H1 (cell line): ENCODE data around the gene CUEDC2. TPM values are rescaled to one million over a fixed set of nuclear protein-coding genes. Genes with fewer than 3 reads are reported as not detected.

ENCODE experiments used
- CTCF ChIA-PET: fragments of 300-600 bp; sonication (Branson Sonifier 250); formaldehyde crosslinking; loops from one replicate; lab custom pipeline; 2021; ENCODE audit not compliant: partially characterized antibody; lab: Charles Lee
- POLR2A ChIA-PET: fragments of 300-600 bp; sonication (Branson Sonifier 250); formaldehyde crosslinking; loops from one replicate; lab custom pipeline; 2021; ENCODE audit warnings: inconsistent platforms; ENCODE audit not compliant: partially characterized antibody; lab: Charles Lee
- DNase-seq, 2 experiments: peaks; one replicate each; pipeline versions ENCODE4 v3.0.0 to v3.0.0-alpha.2; 2010 to 2022; ENCODE audit warnings: low spot score in 2 of 2, low read depth in 1 of 2, mixed read lengths in 1 of 2
- FAIRE-seq: peaks from 2 replicates; lab custom pipeline; 2011; peaks lifted over from hg19 to GRCh38; lab: Jason Lieb, UNC
- H2AFZ ChIP-seq: 2 replicates; pipeline ENCODE4 v1.8.1; 2012; ENCODE audit warnings: low read length, inconsistent platforms
- H2AK5ac ChIP-seq: 2 replicates; pipeline ENCODE4 v1.6.1; 2013; ENCODE audit warnings: low read depth, low read length
- H2BK120ac ChIP-seq: replicated peaks from 2 replicates; pipeline ENCODE3; 2013; ENCODE audit warnings: low read depth, low read length, inconsistent platforms
- H2BK12ac ChIP-seq: 2 replicates; pipeline ENCODE4 v1.6.1; 2013; ENCODE audit warnings: low read depth, low read length
- H2BK15ac ChIP-seq: 2 replicates; pipeline ENCODE4 v1.6.1; 2013; ENCODE audit warnings: low read length
- H2BK20ac ChIP-seq: 2 replicates; pipeline ENCODE4 v1.6.1; 2013; ENCODE audit warnings: low read length
- H2BK5ac ChIP-seq: 2 replicates; pipeline ENCODE4 v1.6.1; 2013; ENCODE audit warnings: low read depth, low read length
- H3K14ac ChIP-seq: 2 replicates; pipeline ENCODE4 v1.6.1; 2013; ENCODE audit warnings: inconsistent platforms; ENCODE audit not compliant: insufficient read length
- H3K18ac ChIP-seq: 2 replicates; pipeline ENCODE4 v1.6.1; 2013; ENCODE audit warnings: low read length; ENCODE audit errors: extremely low read depth
- H3K23ac ChIP-seq: 2 replicates; pipeline ENCODE4 v1.6.1; 2013; ENCODE audit warnings: inconsistent platforms; ENCODE audit not compliant: insufficient read length
- H3K23me2 ChIP-seq: 2 replicates; pipeline ENCODE4 v1.6.1; 2013; ENCODE audit warnings: low read depth, low read length
- H3K27ac ChIP-seq: 2 replicates; pipeline ENCODE4 v1.6.1; 2011; ENCODE audit warnings: low read depth, low read length, inconsistent platforms
- H3K27me3 ChIP-seq, 4 experiments: replicated peaks in 1 of 4; 1 replicate in 1 of 4; 2 replicates in 3 of 4; pipeline versions ENCODE4 v1.6.1 to v1.8.1; 2011 to 2013; ENCODE audit warnings: low read length in 3 of 4, mild to moderate bottlenecking in 3 of 4, inconsistent platforms in 2 of 4, mixed read lengths in 2 of 4, moderate library complexity in 1 of 4; ENCODE audit not compliant: control insufficient read depth in 3 of 4, insufficient read depth in 3 of 4; ENCODE audit errors: extremely low read depth in 1 of 4
- H3K36me3 ChIP-seq, 4 experiments: 2 replicates each; pipeline versions ENCODE4 v1.6.1 to v1.8.1; 2011 to 2013; ENCODE audit warnings: mild to moderate bottlenecking in 4 of 4, low read length in 3 of 4, moderate library complexity in 2 of 4, control low read depth in 1 of 4, inconsistent platforms in 1 of 4; ENCODE audit not compliant: insufficient read depth in 4 of 4, control insufficient read depth in 2 of 4
- H3K4ac ChIP-seq: replicated peaks from 2 replicates; pipeline ENCODE3; 2013; ENCODE audit warnings: low read length, low read depth, mixed read lengths, inconsistent platforms; ENCODE audit not compliant: insufficient read length
- H3K4me1 ChIP-seq, 4 experiments: replicated peaks in 1 of 4; 1 replicate in 1 of 4; 2 replicates in 3 of 4; pipeline versions ENCODE4 v1.6.1 to v1.8.1; 2011 to 2013; ENCODE audit warnings: low read length in 3 of 4, inconsistent platforms in 2 of 4, mixed read lengths in 1 of 4; ENCODE audit not compliant: insufficient read depth in 4 of 4, control insufficient read depth in 3 of 4
- H3K4me2 ChIP-seq, 2 experiments: 2 replicates each; pipeline versions ENCODE4 v1.6.1 to v1.8.1; 2011 to 2013; ENCODE audit warnings: low read depth in 2 of 2, low read length in 2 of 2, control low read depth in 1 of 2, inconsistent platforms in 1 of 2, mild to moderate bottlenecking in 1 of 2; ENCODE audit not compliant: insufficient read depth in 1 of 2
- H3K4me3 ChIP-seq, 4 experiments: fragments of 200-600, 300-600 bp in 1 of 4; sonication (generic), shearing (Covaris generic), sonication (Bioruptor Twin) in 1 of 4; 2 replicates each; pipeline versions ENCODE4 v1.5.1 to v1.8.1; 2011 to 2016; ENCODE audit warnings: low read length in 4 of 4, low read depth in 3 of 4, control low read depth in 2 of 4, inconsistent platforms in 2 of 4, mild to moderate bottlenecking in 2 of 4, mixed read lengths in 1 of 4, moderate library complexity in 1 of 4; ENCODE audit not compliant: insufficient read depth in 2 of 4; ENCODE audit errors: extremely low read depth in 1 of 4
- H3K56ac ChIP-seq: replicated peaks from 2 replicates; pipeline ENCODE3; 2013; ENCODE audit warnings: low read depth, mild to moderate bottlenecking, mixed read lengths, low read length, inconsistent platforms; ENCODE audit not compliant: insufficient read length
- H3K79me1 ChIP-seq: 2 replicates; pipeline ENCODE4 v1.6.1; 2013; ENCODE audit warnings: low read depth, low read length, control low read depth
- H3K79me2 ChIP-seq, 2 experiments: 2 replicates each; pipeline versions ENCODE4 v1.6.1 to v1.8.1; 2012 to 2013; ENCODE audit warnings: low read length in 2 of 2, mild to moderate bottlenecking in 2 of 2, inconsistent platforms in 1 of 2; ENCODE audit not compliant: insufficient read depth in 2 of 2, control insufficient read depth in 1 of 2
- H3K9ac ChIP-seq, 4 experiments: replicated peaks in 1 of 4; 1 replicate in 1 of 4; 2 replicates in 3 of 4; pipeline versions ENCODE4 v1.6.1 to v1.8.1; 2011 to 2013; ENCODE audit warnings: low read depth in 3 of 4, low read length in 3 of 4, control low read depth in 2 of 4, mild to moderate bottlenecking in 2 of 4, moderate library complexity in 2 of 4, inconsistent platforms in 1 of 4; ENCODE audit errors: extremely low read depth in 1 of 4
- H3K9me3 ChIP-seq, 2 experiments: 2 replicates each; pipeline versions ENCODE4 v1.6.1 to v1.8.1; 2012 to 2013; ENCODE audit warnings: mild to moderate bottlenecking in 2 of 2, moderate library complexity in 2 of 2, control low read depth in 1 of 2, inconsistent platforms in 1 of 2, low read depth in 1 of 2, low read length in 1 of 2, mixed read lengths in 1 of 2; ENCODE audit not compliant: insufficient read depth in 2 of 2
- H4K20me1 ChIP-seq, 2 experiments: replicated peaks in 1 of 2; 2 replicates each; pipeline versions ENCODE3 to v1.8.1; 2011 to 2013; ENCODE audit warnings: inconsistent platforms in 2 of 2, low read length in 2 of 2, mild to moderate bottlenecking in 1 of 2; ENCODE audit not compliant: insufficient read depth in 2 of 2, control insufficient read depth in 1 of 2
- H4K5ac ChIP-seq: 2 replicates; pipeline ENCODE4 v1.6.1; 2013; ENCODE audit warnings: low read length, low read depth, mixed read lengths, inconsistent platforms; ENCODE audit not compliant: insufficient read length
- H4K8ac ChIP-seq: 2 replicates; pipeline ENCODE4 v1.8.0; 2013; ENCODE audit warnings: mild to moderate bottlenecking, moderate library complexity, low read length, inconsistent platforms; ENCODE audit not compliant: insufficient read depth; ENCODE audit errors: extremely low read depth
- H4K91ac ChIP-seq: replicated peaks from 2 replicates; pipeline ENCODE3; 2013; ENCODE audit warnings: low read length, mixed read lengths, inconsistent platforms; ENCODE audit not compliant: insufficient read length
- CEBPB ChIP-seq: IDR thresholded peaks from 2 replicates; pipeline ENCODE4 v1.6.1; 2012; ENCODE audit warnings: low read depth, low read length
- CTBP2 ChIP-seq: IDR thresholded peaks from 2 replicates; pipeline ENCODE4 v1.7.0; 2011; ENCODE audit warnings: borderline replicate concordance, mild to moderate bottlenecking, moderate library complexity, mixed read lengths, low read length; ENCODE audit not compliant: insufficient read depth, insufficient read length
- CTCF ChIP-seq, 3 experiments: IDR thresholded peaks; 1 replicate in 2 of 3; 2 replicates in 1 of 3; pipeline versions ENCODE4 v1.5.1 to v1.6.1; 2011; ENCODE audit warnings: low read length in 3 of 3, mild to moderate bottlenecking in 3 of 3, inconsistent platforms in 2 of 3, low read depth in 1 of 3, moderate library complexity in 1 of 3; ENCODE audit not compliant: insufficient read depth in 1 of 3; ENCODE audit errors: control extremely low read depth in 1 of 3
- E2F6 ChIP-seq: IDR thresholded peaks from 2 replicates; pipeline ENCODE4 v1.6.1; 2012; ENCODE audit warnings: inconsistent platforms
- MAX ChIP-seq: IDR thresholded peaks from 2 replicates; pipeline ENCODE4 v1.6.1; 2012; ENCODE audit warnings: inconsistent platforms
- TBP ChIP-seq: IDR thresholded peaks from 2 replicates; pipeline ENCODE4 v1.6.1; 2011; ENCODE audit warnings: low read depth, low read length, improper control_type of control experiment
- WGBS, 2 experiments: shearing (Covaris generic) in 1 of 2; methylation state at CpG; one replicate each; pipeline versions ENCODE4 v1.1.6 to v1.1.7; 2013 to 2015; ENCODE audit warnings: low lambda C conversion rate in 2 of 2, mixed read lengths in 2 of 2, inconsistent platforms in 1 of 2, low coverage in 1 of 2, missing lambda C conversion rate in 1 of 2; ENCODE audit not compliant: insufficient replicate concordance in 2 of 2, insufficient coverage in 1 of 2, insufficient read length in 1 of 2; ENCODE audit errors: extremely low coverage in 1 of 2, missing lambda C conversion rate in 1 of 2; 5-methylcytosine and 5-hydroxymethylcytosine counted together
- polyA plus RNA-seq, 7 experiments: library from polyadenylated mRNA; depleted of rRNA in 3 of 7; stranded (reverse) in 5 of 7; unstranded in 2 of 7; fragments of >200 nt in 5 of 7; fragments of 200-250 nt in 2 of 7; gene quantifications; 1 replicate in 5 of 7; 2 replicates in 1 of 7; 4 replicates in 1 of 7; pipeline versions ENCODE4 v1.2.1 to v1.2.3, GENCODE V29; 2011 to 2013; ENCODE audit warnings: missing spikeins in 2 of 7, mixed read lengths in 2 of 7
- total RNA-seq: library from RNA; stranded (reverse); fragmentation: NEBNext Ultra II Directional; extraction: Animal tissue kit (Norgen Biotek cat#: 25700); gene quantifications from 2 replicates; pipeline ENCODE4 v1.2.1, GENCODE V29; 2021

The CUEDC2 gene
- total and polyA plus RNA-seq, 2 of the 8 experiments (the other 6 are each of a cell fraction or from before 2014, with no cell fraction given), result 41.7 to 55.2 TPM

- H2AFZ ChIP-seq, result peak overlapping the region; percentile 66
- H2BK15ac ChIP-seq, result peak overlapping the region; percentile 98; the same call in 1 of the 2 replicates
- H4K91ac ChIP-seq, result peak overlapping the region; percentile 97
- H4K5ac ChIP-seq, result peak overlapping the region; percentile 85
- H2BK20ac ChIP-seq, result no peak overlapping the region
- 10% methylated on average over 28 of the region's 30 CpGs; no CpG with 5 or more reads in 1 of the 2 experiments for WGBS, 2 experiments
- H3K18ac ChIP-seq, result peak overlapping the region; percentile 99
- POLR2A ChIA-PET, result interaction anchor here (0.7 to 6.7 kb wide), 11 partner anchors 9 to 134 kb away, joined by 3 to 75 read pairs (median 7); partner anchors contain the start of genes CUEDC2 and FBXL15
- H3K79me2 ChIP-seq, result peaks cover 0 to 18% of the 10 kb centered on the region in 2 experiments; a peak in 2 of 4 replicates
- peak overlapping the region; percentile 82 for H3K4ac ChIP-seq
- H3K14ac ChIP-seq, result peak overlapping the region; percentile 64
- DNase-seq, result peak in 1 of 2 experiments; percentile 74
- H3K79me1 ChIP-seq, result peaks cover 3% of the 10 kb centered on the region; the same call in 1 of the 2 replicates
- peaks cover 0 to 20% (median 2%) of the 10 kb centered on the region in 4 experiments; a peak in 4 of 8 replicates for H3K36me3 ChIP-seq
- H2BK5ac ChIP-seq, result peak overlapping the region; percentile 96
- H3K9me3 ChIP-seq, result no peaks in the 10 kb centered on the region
- H2AK5ac ChIP-seq, result peak overlapping the region; percentile 93; the same call in 1 of the 2 replicates
- H3K4me2 ChIP-seq, result peak overlapping the region; percentile 99 to 100
- H3K23ac ChIP-seq, result peak overlapping the region; percentile 36
- H3K4me1 ChIP-seq, result peaks cover 5 to 23% (median 13%) of the 10 kb centered on the region in 4 experiments
- peak overlapping the region; percentile 79 for H2BK120ac ChIP-seq
- peak overlapping the region; percentile 62 to 96 (median 86) for H3K9ac ChIP-seq
- peak overlapping the region; percentile 87 to 99 (median 98) for H3K4me3 ChIP-seq
- H4K8ac ChIP-seq, result peak overlapping the region; percentile 89; the same call in 1 of the 2 replicates
- peak overlapping the region; percentile 72 for H3K27ac ChIP-seq
- no peak for FAIRE-seq
- H4K20me1 ChIP-seq, result peaks cover 0 to 2% of the 10 kb centered on the region in 2 experiments
- H3K23me2 ChIP-seq, result peaks cover 9% of the 10 kb centered on the region
- CTCF ChIA-PET, result interaction anchor here (0.7 to 5.0 kb wide), 16 partner anchors 13 to 218 kb away, joined by 3 to 38 read pairs (median 4); partner anchors contain the start of genes FBXL15 and PITX3
- H2BK12ac ChIP-seq, result peak overlapping the region; percentile 80; the same call in 1 of the 2 replicates
- no peaks in the 10 kb centered on the region for H3K27me3 ChIP-seq
- H3K56ac ChIP-seq, result peak overlapping the region; percentile 83
- TF ChIP-seq CTBP2 (no peak), CEBPB (no peak), MAX (peak; percentile 55; the same call in 1 of the 2 replicates), TBP (0 out of 2 replicates have a peak, but pooled peaks have one; percentile 6), CTCF (IDR thresholded peaks at IDR 0.05; ENCODE audit: control extremely low read depth in 1 of 3, insufficient read depth in 1 of 3, low read depth in 1 of 3, low read length in 3 of 3) (no peak), E2F6 (peak; percentile 54; the same call in 1 of the 2 replicates)
Observed at GRCh38 chr10:102449321-102450123, 17.1 kb upstream of the CUEDC2 start.
